ENCODE data around the gene ATP1A4.

Gene ATP1A4

GRCh38 chr1:160186246-160186645 is 34.8 kb downstream of the ATP1A4 start:
- TF ChIP-seq, protein P1, sequence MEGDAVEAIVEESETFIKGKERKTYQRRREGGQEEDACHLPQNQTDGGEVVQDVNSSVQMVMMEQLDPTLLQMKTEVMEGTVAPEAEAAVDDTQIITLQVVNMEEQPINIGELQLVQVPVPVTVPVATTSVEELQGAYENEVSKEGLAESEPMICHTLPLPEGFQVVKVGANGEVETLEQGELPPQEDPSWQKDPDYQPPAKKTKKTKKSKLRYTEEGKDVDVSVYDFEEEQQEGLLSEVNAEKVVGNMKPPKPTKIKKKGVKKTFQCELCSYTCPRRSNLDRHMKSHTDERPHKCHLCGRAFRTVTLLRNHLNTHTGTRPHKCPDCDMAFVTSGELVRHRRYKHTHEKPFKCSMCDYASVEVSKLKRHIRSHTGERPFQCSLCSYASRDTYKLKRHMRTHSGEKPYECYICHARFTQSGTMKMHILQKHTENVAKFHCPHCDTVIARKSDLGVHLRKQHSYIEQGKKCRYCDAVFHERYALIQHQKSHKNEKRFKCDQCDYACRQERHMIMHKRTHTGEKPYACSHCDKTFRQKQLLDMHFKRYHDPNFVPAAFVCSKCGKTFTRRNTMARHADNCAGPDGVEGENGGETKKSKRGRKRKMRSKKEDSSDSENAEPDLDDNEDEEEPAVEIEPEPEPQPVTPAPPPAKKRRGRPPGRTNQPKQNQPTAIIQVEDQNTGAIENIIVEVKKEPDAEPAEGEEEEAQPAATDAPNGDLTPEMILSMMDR (IDR thresholded peaks at IDR 0.05), result no peak

GRCh38 chr1:160186729-160187128 is 35.3 kb downstream of the ATP1A4 start:
- TF ChIP-seq, protein P1 (IDR thresholded peaks at IDR 0.05), result no peak

- TF ChIP-seq, protein P1 (IDR thresholded peaks at IDR 0.05), result no peak
Observed at GRCh38 chr1:160187407-160187806, 36.0 kb downstream of the ATP1A4 start.

DNA sequence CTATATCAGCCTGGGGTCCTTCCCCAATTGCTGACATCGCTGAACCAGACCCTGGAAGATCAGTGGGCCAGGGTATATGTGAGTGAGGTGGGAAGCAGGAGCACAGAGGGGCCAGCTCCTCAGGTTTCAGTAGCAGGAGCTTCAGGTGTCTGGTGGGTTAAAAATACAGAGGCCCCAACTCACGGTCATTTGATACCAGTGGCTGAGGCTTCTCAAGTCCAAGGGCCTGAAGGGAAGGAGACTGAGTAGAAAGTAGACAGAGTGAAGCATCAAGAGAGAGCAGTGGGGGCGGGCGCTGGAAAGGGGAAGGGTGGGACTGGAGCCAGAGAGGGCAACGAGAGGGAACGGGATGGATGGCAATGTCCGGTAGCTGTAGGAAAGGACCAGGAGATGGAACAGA is 36.9 kb downstream of the ATP1A4 start:
- TF ChIP-seq, protein P1 (IDR thresholded peaks at IDR 0.05), result no peak

GRCh38 chr1:160189649-160190625 is 38.5 kb downstream of the ATP1A4 start, which contains the start of gene CASQ1:
CASQ1 (plus strand) TSS chr1:160190575; CDS start chr1:160190752, 177 bp downstream.
- TF ChIP-seq, protein P1 (IDR thresholded peaks at IDR 0.05), result no peak

DNA sequence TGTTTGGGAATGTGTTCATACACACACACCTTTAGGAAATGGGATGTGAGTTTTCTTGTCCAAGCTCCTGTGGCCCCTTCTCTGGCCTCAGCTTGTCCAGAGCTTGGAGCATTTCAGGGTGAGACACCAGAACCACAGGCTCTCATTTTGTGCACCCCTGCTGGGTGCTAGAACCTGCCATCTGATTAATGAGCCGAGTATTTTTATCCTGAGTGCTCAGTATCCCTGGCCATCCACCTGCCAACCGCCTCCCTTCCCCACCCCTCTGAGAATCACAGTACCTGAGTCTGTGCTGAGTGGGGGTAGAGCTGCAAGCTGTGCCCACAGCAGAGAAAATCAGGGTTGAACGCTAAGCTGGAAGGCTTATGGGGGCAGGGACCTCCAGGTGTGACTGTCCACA is 40.4 kb downstream of the ATP1A4 start:
- TF ChIP-seq, protein P1 (IDR thresholded peaks at IDR 0.05), result no peak

DNA sequence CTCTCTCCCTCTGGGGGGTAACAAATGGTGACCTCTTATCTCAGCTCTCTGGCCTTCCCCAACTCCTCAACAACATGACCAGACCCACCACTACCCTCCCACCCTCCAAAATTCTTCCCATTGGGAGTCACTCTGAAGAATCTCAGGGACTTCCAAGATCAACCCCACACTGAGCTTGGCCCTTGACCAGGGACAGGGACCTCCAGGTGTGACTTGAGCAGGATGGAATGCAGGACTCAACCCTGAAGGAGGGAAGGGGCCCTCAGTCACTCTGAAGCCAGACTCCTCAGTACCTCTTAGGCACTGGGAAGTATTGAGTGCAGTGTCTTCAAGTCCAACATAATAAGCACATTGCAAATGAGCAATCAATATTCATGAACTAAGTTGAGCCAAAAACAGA is 40.8 kb downstream of the ATP1A4 start:
- TF ChIP-seq, protein P1 (IDR thresholded peaks at IDR 0.05), result no peak
